Astrocyte of the spinal cord (primary cell): ENCODE data around the gene ERICH3.

Experiments used
- DNase-seq: peaks from one replicate; pipeline ENCODE4 v3.0.0; 2011; ENCODE audit warnings: low read depth, low spot score
- H3K4me3 ChIP-seq: 2 replicates; pipeline ENCODE4 v1.5.1; 2011; ENCODE audit warnings: low read depth, mild to moderate bottlenecking, low read length, moderate library complexity
- in situ Hi-C: cut with HindIII; loops from 2 replicates; pipeline ENCODE4 v1.10.0; 2017; ENCODE audit warnings: low sequenced_read_pairs
- TF ChIP-seq, protein P1 (sequence below): IDR thresholded peaks from 2 replicates; pipeline ENCODE4 v1.5.1; 2012; ENCODE audit warnings: low read depth, mild to moderate bottlenecking, low read length, inconsistent platforms

Gene ERICH3, protein sequence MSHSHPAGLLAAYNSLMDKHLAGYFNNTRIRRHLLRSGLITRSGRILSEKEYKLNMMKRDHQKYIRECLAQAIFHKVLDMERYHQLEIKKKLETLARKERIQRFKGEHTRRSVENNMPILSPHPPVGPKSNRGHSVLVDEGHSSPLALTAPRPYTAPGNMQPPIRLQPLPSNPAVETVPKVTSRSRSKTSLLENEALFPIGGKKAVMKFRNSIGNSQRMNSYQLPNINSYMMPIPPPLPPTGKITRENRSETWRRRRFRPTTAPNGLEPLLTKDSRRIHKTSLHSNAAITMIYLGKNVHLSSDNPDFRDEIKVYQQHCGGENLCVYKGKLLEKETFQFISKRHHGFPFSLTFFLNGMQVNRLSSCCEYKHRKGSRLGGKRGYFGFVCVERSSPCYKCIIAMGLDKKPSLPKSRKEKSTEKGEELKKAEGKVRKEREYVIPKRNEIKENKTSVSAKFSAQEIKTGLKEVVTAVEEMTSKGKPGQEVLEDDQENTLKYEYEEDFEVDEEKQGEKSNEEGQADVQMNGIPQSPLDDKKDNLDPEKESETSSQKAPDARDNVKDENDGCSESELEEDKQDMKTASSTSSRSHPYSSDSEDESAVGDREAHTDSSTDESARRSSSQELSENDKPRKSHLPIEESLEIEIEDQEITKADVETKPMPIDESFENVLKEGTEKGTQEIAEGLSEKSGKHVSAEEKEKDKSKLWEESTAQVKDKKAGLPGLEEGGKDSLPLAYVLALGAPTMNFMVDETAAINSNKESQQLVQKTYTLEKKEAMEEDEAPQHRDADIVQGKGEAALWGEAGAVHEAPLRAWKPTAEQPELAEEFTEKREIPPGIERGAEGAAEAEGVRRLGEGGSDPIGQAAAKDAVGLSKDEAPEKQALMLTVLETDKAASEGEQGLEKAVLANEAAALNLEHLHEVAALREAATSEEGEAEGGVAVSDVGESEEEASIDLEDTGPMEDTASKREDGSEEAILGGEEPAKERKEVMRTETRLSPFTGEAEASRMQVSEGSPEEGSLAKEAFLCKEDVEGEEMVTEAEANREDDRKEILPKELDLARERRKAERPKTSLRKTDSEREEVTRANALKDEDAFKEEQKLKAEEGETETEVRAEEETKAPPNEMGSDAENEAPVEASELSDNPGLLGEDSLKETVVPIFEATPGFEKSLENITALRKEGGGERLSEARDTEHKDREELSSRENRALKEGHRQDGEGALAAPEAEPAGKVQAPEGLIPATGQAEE (N-terminal part only)

DNA sequence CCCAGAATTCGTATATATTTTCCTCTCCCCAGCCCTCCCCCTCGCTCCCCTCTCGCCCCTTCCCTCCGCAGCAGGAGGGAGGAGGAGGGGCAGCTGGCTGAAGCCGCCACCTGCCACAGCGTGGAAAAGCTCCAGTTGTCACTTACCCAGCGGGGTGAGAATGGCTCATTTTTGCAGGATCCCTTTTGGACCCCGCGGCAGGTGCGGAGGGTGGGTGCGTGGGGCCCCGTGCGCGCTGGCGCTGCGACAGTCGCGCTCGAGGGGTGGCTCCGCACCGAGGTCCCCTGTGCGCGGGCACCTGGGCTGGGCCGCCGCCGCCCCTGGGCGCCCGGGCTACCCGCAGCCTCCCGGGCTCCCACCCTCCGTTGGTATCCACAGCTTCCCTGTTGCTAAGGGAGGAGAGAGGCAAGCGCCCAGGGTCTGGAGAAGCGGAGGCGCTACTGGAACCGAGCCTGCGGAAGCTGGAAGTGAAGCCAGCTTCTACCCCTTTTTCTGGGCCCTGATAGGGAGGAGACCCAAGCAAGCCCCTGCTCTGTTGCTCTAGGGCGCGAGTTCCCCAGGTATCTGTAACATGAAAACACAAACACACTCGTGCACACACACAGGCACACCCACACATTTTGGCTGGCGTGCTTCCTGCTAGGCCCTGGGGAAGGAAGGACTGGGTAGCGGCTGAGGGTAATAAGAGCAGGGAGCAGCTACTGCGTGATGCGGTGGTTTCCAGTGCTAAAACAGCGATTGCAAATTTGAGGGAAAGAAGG is at the start of gene ERICH3:
TSS of gene ERICH3 (minus strand) at position 442 of the 761 bp plus-strand sequence. CDS start at position 169, 273 bp downstream.
- TF ChIP-seq, protein P1, sequence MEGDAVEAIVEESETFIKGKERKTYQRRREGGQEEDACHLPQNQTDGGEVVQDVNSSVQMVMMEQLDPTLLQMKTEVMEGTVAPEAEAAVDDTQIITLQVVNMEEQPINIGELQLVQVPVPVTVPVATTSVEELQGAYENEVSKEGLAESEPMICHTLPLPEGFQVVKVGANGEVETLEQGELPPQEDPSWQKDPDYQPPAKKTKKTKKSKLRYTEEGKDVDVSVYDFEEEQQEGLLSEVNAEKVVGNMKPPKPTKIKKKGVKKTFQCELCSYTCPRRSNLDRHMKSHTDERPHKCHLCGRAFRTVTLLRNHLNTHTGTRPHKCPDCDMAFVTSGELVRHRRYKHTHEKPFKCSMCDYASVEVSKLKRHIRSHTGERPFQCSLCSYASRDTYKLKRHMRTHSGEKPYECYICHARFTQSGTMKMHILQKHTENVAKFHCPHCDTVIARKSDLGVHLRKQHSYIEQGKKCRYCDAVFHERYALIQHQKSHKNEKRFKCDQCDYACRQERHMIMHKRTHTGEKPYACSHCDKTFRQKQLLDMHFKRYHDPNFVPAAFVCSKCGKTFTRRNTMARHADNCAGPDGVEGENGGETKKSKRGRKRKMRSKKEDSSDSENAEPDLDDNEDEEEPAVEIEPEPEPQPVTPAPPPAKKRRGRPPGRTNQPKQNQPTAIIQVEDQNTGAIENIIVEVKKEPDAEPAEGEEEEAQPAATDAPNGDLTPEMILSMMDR: no peak
- in situ Hi-C loops: no loop called here
- DNase-seq: no peak
- H3K4me3 ChIP-seq: peak within 1 kb of the TSS; percentile 21

DNA sequence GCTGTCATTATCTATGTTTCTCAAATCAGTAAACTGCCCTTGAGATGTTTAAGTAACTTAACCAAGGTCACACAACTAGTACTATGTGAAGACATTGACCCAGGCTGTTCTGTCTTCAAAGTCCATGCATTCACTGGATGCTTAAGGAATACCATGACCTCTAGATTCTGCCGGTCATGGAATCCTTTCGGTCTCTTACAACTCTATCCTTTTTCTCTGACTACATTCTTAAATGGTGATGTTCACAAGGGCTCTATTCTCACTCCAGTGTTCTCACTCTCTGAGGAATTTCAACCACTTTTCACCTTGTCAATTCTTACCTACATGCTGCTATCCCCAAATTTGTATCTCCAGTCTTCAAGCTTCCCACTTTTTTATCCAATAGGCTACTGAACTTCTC is 44.0 kb upstream of the ERICH3 start:
- in situ Hi-C loops: no loop called here
- TF ChIP-seq, protein P1: no peak
- H3K4me3 ChIP-seq: no peak overlapping the region
- no peak for DNase-seq

- in situ Hi-C loops: no loop called here
- TF ChIP-seq, protein P1: no peak
- DNase-seq: no peak
These were observed 43.2 kb upstream of the ERICH3 start for GRCh38 chr1:74716822-74717221.

DNA sequence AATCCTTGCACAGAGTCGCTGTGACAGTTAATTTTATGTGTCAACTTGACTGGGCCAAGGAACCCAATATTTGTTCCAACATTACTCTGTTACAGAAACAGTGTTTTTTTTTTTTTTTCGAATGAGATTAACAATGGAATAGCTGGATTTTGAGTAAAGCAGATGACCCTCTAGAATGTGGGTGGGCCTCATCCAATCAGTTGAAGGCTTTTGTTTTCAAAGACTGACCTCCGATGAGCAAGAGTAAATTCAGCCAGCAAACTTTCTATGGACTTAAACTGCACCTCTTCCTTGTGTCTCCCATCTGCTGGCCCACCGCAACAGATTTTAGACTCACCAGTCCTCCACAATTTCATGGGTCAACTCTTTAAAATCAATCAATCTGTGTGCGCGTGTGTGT is 42.2 kb upstream of the ERICH3 start:
- TF ChIP-seq, protein P1: no peak
- H3K4me3 ChIP-seq: no peak overlapping the region
- in situ Hi-C loops: no loop called here
- no peak for DNase-seq

More at GRCh38 chr1:74716822-74717221, 43.2 kb upstream of the ERICH3 start:
- H3K4me3 ChIP-seq: no peak overlapping the region

DNA sequence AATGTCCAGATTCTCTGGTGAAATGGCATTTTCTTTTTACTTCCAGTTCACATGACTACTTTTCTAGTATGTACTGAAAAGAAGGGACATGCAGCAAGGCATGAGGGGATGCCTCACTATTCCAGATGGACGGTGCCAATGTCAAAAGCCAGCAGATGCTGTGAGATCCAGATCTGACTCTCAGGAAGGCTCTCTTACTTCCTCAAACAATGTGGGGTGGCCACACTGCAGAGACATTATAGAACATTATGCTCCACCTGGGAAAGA is 41.6 kb upstream of the ERICH3 start:
- TF ChIP-seq, protein P1: no peak
- in situ Hi-C loops: no loop called here
- no peak for DNase-seq
- no peak overlapping the region for H3K4me3 ChIP-seq
